A549 (cell line): ENCODE results near the gene RXFP3.

Experiments
- FOSL2 ChIP-seq, 2 experiments: fragments of 450-650 bp in 1 of 2; fragments of >200 bp in 1 of 2; sonication (Bioruptor Twin) in 1 of 2; formaldehyde crosslinking; IDR thresholded peaks; 2 replicates each; pipeline versions ENCODE4 v1.5.0 to v1.6.1; 2016 to 2020; ENCODE audit warnings: mild to moderate bottlenecking in 1 of 2, moderate library complexity in 1 of 2
- HDAC2 ChIP-seq: fragments of 200-600 bp; sonication (generic); IDR thresholded peaks from 2 replicates; pipeline ENCODE4 v1.6.1; 2016
- RAD21 ChIP-seq, 2 experiments: fragments of >200 bp in 1 of 2; sonication (Bioruptor Twin) in 1 of 2; formaldehyde crosslinking in 1 of 2; IDR thresholded peaks in 1 of 2; conservative IDR thresholded peaks in 1 of 2; 2 replicates in 1 of 2; 3 replicates in 1 of 2; pipeline ENCODE4 v1.6.1; 2012 to 2018; ENCODE audit warnings: inconsistent platforms in 1 of 2
- SMC3 ChIP-seq: fragments of >200 bp; sonication (Bioruptor Twin); formaldehyde crosslinking; IDR thresholded peaks from 3 replicates; pipeline ENCODE4 v1.6.1; 2018; ENCODE audit warnings: inconsistent platforms

DNA sequence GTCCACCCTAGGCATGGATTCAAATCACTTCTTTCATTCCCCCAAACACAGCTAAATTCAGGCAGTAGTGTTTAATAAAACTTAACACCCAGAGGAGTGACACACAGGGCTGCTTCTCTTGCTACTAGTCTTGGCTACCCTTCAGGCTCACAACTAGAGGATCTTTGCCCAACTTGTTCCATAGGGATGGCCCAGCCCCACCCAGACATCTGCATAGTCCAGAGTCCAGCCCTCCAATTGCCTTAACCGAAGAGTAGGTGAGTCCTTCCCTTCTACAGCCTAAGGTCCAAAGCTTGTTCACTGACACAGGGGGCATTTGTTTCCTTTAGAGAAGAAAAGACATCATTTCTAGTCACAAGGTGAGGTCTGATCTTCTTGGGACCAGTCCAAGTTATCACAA, 15.2 kb upstream of the RXFP3 start:
- TF ChIP-seq FOSL2 (IDR thresholded peaks at IDR 0.05) = no peak
- TF ChIP-seq FOSL2 (CRISPR knock-in tag; IDR thresholded peaks at IDR 0.05) = no peak
- no peak for TF ChIP-seq SMC3
- TF ChIP-seq RAD21 (conservative IDR thresholded peaks at IDR 0.05 in 1 of 2, IDR thresholded peaks at IDR 0.05 in 1 of 2) = no peak
- no peak for TF ChIP-seq HDAC2
